Measurements from ENCODE around the gene SDK1.
A peak's percentile ranks its signal among the peaks of the same experiment; 100 is the strongest.

SDK1 gene

GRCh38 chr7:3345699-3346481 lies 44.8 kb downstream of the SDK1 start:
- DNase-seq = no peak

DNA sequence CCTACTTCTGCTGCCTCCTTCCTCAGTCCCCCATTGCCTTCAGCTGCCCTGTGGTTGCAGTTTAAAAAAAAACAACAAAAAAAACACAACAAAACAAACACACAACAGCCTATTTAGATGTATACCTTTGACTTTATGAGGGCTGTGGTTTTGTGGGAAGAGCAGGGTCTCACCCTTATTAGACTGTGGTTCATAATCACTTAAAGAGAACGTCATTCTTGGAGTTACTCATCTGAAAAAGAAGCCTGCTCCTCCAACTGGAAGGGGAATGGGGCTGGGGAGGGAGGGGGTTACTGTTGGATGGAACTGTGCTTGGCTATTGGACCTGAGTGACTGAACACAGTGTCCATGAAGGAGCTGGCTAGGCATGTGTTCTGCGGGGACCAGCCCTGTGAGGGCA lies 48.1 kb downstream of the SDK1 start:
- DNase-seq = no peak

DNA sequence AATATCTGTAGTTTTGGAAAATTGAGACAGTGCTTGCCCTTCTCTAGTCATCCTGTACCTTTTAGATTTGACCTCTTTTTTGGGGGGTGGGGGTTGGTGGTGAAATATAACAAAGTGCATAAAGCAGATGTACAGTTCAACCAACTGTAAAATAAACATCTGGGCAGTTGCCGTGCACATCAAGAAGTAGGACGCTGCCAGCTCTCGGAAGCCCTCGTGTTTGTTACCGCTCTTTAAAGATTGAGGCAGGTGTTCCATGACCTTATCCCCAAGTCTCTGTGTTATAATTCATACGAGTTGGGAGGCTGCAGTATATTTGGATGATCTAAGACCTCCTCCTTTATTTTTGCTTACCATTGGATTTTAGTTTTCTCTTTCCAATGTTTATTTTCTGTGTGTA lies 55.1 kb downstream of the SDK1 start:
- DNase-seq = no peak

DNA sequence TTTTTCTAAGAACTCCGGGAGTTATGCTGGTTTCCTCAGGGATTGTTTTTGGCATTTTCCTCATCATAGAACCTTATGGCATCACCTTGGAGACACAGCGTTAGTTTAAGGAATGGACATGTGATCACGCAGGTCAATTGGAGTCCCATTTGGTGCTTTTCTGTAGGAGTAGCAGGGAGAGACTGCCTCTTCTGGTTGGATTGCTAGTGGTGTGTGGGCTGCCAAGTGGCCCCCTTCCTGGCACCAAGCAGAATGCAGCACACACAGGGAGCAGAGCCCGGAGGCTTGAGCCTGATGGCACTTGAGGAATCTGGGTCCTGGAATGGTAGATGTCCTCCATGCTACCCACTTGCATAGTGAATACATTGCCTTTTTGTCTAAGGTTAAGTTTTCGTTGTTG lies 57.9 kb downstream of the SDK1 start:
- no peak for DNase-seq

GRCh38 chr7:3367261-3367660 lies 66.2 kb downstream of the SDK1 start:
- no peak for DNase-seq

- no peak for DNase-seq
These were observed 69.2 kb downstream of the SDK1 start for GRCh38 chr7:3370068-3370830.

DNA sequence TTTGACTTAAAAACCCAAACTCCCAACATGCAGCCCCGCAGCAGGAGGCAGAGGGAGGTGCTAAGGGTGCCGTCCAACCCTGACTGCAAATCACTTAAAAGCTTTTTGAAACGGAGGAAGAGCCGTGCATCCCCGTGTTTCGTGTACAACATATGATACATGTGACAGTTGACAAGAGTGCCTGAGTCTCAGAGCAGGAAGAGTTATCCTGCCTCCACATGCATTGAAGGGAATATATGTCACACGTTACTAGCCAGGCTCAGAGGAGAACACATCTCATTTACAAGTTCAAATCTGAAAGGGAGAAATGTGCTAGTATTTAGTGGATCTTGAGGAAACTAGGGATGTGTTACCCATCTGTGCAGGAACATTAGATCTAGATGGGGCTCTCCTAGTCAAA lies 69.9 kb downstream of the SDK1 start:
- no peak for DNase-seq

- DNase-seq = no peak
These were observed 70.5 kb downstream of the SDK1 start for GRCh38 chr7:3371601-3372000.

DNA sequence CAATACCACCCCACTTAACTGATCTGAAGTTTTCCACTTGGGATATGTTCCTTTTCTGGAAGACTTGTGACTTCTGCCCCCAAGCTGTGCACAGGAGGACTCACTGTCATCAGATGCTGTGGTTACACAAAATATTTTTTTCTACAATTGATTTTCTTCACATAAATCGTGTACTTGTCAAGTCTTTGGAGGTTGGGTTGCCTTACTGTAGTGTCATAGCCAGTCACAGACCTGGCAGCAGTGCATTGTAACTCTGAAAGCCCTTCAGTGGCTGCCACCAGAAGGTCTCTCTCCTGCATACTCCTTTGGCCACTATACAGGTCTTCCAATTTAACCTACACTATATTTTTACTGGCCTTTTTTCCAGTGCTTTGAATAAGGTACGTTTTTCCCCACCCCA lies 73.2 kb downstream of the SDK1 start:
- DNase-seq = no peak

- DNase-seq = no peak
These were observed 77.5 kb downstream of the SDK1 start for GRCh38 chr7:3378390-3379150.

GRCh38 chr7:3380034-3380433 lies 79.0 kb downstream of the SDK1 start:
- DNase-seq = no peak

DNA sequence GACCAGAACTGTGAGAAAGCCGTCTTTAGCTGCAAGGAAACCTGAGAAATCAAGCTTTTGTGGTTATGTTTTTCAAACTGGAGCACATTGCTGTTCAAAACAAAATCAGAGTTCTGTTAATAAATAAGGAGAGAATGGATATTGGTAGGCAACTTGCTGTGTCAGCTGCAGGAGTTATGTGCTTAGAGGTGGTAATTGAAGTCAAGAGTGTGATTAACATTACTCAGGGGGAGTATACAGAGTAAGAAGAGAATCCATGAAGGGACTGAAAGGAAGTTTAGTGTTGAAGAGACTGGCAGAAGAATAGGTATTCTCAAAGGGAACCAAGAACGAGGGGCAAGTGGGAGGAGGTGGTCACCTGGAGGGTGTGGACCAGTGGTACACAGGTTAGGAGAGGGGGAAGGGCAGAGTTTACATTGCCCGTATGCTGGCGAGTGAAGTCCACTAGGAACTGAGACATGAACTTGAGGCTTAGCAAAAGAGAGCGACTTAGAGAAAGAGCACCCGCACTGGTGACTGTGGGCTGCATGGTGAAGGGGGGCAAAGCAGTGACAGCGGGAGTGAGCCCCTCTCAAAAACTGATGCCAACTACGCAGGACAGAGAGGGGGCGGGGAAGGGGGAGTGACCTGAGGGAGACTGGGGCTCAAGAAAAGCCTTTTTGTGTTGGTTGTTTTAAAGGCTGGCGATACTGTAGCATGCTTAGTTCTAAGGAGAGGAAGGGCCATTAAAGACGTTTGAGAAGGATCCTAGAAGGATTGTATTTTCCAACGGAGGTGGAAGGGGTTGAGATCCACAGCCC lies 80.0 kb downstream of the SDK1 start:
- no peak for DNase-seq

- no peak for DNase-seq
These were observed 85.6 kb downstream of the SDK1 start for GRCh38 chr7:3386423-3387190.

DNA sequence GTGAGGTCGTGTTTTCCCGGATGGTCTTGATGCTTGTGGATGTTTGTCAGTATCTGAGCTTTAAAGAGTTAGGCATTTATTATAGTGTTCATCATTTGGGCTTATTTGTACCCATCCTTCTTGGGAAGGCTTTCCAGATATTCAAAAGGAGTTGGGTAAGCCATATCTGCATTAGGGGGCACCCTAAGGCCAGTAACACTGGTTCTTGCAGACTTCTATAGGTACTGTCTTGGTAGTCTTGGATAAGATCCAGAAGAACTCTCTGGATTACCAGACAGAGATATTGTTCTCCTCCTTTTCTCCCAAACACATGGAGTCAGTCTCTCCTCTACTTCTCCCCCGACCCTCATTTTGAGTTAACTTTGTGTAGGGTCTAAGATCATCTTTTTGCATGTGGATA lies 92.8 kb downstream of the SDK1 start:
- DNase-seq = no peak

GRCh38 chr7:3397324-3397723 lies 96.3 kb downstream of the SDK1 start:
- no peak for DNase-seq

DNA sequence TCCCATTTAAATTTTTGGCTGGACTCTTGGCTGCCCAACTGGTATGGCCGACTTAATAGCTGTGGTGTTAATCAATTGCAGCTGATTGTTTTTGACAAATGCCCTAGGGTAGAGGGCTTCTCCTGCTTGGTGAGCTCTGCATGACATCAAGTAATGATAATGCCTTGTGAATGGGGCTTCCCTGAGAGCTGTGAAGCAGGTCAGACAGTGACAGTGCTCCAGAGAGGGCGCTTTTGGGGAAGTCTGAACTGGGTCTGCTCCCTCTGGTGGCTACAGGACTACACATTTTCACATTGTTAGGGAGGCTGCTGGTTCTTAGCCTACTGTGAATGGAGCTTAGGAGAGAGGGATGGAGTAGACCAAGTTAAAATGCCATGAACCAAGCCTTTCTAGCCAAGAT lies 98.8 kb downstream of the SDK1 start:
- DNase-seq = peak; percentile 4

DNA sequence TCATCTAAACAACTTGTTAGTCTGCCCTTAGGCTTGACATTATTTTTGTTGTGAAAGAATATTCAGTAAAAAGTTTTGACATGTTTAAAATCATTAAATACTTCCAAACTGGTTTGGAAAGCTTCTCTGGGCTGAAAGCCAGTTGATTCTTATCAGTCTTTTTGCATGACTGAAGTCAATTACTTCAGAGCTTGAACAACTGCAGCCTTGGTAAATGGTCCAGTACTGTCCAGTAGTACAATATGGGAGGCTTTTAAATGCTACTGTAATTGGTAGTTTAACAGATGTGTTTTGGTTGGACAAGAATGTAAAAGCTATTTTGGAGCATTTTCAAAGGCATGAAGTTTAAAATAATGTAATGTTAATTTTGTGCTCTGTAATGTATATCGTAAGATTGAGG lies 103.4 kb downstream of the SDK1 start:
- DNase-seq = no peak

GRCh38 chr7:3408814-3409595 lies 108.0 kb downstream of the SDK1 start:
- no peak for DNase-seq

DNA sequence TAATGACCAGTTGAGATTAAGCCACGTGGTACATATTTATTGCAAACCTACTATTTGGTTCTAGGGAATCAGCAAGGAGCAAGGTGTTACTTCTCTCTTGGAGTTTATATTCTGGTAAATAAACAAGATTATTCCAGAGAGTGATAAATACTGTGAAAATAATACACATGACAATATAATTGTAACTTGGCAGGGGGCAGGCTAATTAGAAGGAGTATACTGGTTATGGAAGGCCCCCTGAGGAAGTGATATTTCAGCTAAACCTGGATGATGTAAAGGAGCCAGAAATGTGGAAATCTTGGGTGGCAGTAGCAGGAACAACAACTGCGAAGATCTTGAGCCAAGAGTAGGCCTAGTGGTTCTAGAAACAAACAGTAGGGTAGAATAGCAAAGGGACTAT lies 111.8 kb downstream of the SDK1 start:
- no peak for DNase-seq

- DNase-seq = no peak
These were observed 114.8 kb downstream of the SDK1 start for GRCh38 chr7:3415861-3416312.

GRCh38 chr7:3416453-3416852 lies 115.4 kb downstream of the SDK1 start:
- DNase-seq = no peak

Data from CD4-positive, alpha-beta T cell treated with Interleukin-6 for 4 hours (primary cell).